GM18868 (cell line): Measurements from ENCODE around the gene DIAPH1.

Experiments used
- ATAC-seq: cut with Tn5 transposase; IDR thresholded peaks from one replicate; pipeline ENCODE4 v1.9.1; 2021; ENCODE audit warnings: mild to moderate bottlenecking, moderate library complexity; ENCODE audit not compliant: unreplicated experiment

DIAPH1 gene

DNA sequence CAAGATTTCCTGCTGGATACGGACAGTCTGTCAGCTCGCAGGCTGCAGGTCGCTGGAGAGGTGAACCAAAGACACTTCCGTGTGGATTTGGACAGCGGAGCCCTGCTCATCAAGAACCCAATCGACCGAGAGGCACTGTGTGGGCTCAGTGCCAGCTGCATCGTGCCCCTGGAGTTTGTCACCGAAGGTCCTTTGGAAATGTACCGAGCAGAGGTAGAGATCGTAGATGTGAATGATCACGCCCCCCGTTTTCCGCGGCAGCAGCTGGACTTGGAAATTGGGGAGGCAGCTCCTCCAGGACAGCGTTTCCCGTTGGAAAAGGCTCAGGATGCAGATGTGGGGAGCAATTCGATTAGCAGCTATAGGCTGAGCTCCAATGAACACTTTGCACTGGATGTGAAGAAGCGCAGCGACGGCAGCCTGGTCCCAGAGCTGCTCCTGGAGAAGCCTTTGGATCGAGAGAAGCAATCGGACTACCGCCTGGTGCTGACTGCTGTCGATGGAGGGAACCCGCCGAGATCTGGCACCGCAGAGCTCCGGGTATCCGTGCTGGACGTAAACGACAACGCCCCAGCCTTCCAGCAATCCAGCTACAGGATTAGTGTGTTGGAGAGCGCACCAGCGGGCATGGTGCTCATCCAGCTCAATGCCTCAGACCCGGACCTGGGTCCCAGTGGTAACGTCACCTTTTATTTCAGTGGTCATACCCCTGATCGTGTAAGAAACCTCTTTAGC is 133.3 kb downstream of the DIAPH1 start:
- ATAC-seq: no peak

DNA sequence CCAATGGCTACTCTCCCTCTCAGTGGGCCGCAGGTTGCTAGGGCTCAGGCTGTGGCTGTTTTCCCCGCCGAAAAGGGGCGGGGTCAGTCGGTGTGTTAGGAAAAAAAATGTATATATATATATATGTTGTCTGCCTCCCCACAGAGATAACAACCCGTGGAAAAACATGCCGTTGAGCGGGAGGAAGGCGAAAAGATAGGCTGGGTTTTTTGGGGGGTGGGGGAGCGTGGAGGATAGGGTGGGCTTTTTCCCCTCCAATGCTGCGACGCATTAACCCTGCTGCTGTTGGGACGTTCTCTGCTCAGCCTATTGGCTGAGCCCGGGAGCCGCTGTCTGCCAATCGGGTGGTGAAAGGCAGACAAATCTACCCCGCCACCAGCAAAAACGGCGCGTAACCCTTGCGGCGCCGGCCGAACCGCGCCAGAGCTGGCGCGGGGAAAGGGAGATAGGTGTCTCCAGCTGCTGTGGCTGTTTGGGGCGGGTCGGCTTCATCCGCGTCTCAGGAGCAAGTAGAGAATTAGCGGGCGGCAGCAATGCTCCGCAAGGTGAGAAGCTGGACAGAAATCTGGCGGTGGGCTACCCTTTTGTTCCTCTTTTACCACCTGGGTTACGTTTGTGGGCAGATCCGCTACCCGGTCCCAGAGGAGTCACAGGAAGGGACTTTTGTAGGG is 134.0 kb downstream of the DIAPH1 start, which contains the start of gene PCDHGC4:
Gene PCDHGC4, plus strand, starts transcription at position 390 of the 671 bp plus-strand sequence. Its CDS starts 144 bp downstream, at position 534.
- ATAC-seq: peak; percentile 44

DNA sequence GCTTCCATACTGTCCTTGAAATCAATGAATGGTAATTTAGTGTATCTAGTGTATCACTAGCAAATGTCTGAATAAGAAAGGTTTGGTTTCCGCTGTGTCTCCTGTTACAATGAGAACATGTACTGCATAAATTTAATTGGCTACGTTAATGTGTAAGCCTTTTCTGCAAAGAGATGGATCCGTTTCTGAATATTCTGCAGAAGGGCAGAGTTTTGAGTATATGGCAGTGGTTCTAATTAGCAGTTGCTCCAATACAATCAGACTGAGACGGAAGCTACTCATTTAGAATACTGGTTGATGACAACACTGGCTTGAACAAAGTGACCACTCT is 134.5 kb downstream of the DIAPH1 start:
- ATAC-seq: no peak

DNA sequence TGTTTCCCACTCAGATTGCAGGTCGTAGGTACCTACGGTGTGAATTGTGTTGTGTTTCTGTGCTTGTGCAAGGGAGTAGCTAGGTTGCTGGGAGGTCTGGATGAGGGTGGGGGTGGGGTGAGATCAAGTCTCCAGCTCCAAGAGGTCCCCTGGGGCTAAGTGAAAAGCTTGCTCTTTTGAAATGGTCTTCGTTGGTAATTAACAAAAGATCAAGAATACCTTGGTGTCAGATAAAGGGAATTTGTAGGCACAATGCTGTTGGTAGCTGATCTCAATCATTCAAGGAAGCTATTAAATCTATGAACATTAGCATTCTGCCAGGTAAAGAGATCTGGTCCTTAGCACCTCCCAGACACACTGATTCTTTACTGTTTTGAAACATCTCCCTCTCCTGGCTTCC is 134.9 kb downstream of the DIAPH1 start:
- no peak for ATAC-seq

DNA sequence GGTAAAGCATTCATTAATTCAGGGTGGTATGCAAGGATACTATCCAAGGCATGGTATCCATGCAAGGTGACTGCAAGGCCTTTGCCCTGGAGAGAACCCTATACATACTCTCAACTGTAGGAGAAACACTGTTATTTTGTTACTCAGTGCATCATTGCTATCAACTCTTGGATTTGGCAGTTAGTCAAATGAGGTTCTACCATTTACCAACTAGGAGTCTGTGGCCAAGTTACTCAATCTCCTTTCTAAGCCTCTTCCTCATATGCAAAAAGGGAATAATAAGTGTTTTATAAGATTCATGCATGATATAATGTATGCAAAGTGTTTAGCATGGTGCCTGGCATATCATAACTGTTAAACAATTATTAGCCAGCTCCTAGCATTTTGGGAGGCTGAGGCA is 139.0 kb downstream of the DIAPH1 start:
- no peak for ATAC-seq

DNA sequence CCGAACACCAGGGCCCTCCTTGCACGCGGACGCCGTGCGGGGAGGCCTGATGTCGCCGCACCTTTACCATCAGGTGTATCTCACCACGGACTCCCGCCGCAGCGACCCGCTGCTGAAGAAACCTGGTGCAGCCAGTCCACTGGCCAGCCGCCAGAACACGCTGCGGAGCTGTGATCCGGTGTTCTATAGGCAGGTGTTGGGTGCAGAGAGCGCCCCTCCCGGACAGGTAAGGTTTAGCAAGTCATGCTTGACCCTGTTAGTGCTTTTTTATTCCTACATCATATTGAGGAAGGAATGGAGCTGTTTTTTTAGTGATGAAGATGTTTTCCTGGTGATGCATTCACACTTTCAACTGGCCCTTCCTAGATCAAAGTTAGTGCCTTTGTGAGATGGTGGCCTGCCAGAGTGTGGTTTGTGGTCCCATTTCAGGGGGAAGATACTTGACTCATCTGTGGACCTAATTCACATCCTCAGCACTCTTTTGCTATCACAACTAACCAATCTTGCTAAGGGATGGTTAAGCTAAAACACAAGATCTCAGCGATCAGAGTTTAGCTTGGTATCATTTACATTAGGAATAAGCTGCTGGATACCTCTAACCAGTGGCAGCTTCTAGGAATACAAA is 140.4 kb downstream of the DIAPH1 start:
- no peak for ATAC-seq

DNA sequence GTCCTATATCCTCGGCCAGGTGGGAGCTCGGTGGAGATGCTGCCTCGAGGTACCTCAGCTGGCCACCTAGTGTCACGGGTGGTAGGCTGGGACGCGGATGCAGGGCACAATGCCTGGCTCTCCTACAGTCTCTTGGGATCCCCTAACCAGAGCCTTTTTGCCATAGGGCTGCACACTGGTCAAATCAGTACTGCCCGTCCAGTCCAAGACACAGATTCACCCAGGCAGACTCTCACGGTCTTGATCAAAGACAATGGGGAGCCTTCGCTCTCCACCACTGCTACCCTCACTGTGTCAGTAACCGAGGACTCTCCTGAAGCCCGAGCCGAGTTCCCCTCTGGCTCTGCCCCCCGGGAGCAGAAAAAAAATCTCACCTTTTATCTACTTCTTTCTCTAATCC is 141.0 kb downstream of the DIAPH1 start:
- no peak for ATAC-seq

DNA sequence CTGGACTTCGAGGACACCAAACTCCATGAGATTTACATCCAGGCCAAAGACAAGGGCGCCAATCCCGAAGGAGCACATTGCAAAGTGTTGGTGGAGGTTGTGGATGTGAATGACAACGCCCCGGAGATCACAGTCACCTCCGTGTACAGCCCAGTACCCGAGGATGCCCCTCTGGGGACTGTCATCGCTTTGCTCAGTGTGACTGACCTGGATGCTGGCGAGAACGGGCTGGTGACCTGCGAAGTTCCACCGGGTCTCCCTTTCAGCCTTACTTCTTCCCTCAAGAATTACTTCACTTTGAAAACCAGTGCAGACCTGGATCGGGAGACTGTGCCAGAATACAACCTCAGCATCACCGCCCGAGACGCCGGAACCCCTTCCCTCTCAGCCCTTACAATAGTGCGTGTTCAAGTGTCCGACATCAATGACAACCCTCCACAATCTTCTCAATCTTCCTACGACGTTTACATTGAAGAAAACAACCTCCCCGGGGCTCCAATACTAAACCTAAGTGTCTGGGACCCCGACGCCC is 141.7 kb downstream of the DIAPH1 start:
- ATAC-seq: no peak

DNA sequence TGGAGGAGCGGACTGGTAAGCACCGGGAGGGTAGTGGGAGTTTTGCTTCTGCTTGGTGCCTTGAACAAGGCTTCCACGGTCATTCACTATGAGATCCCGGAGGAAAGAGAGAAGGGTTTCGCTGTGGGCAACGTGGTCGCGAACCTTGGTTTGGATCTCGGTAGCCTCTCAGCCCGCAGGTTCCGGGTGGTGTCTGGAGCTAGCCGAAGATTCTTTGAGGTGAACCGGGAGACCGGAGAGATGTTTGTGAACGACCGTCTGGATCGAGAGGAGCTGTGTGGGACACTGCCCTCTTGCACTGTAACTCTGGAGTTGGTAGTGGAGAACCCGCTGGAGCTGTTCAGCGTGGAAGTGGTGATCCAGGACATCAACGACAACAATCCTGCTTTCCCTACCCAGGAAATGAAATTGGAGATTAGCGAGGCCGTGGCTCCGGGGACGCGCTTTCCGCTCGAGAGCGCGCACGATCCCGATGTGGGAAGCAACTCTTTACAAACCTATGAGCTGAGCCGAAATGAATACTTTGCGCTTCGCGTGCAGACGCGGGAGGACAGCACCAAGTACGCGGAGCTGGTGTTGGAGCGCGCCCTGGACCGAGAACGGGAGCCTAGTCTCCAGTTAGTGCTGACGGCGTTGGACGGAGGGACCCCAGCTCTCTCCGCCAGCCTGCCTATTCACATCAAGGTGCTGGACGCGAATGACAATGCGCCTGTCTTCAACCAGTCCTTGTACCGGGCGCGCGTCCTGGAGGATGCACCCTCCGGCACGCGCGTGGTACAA is 142.5 kb downstream of the DIAPH1 start:
- ATAC-seq: peak; percentile 14

DNA sequence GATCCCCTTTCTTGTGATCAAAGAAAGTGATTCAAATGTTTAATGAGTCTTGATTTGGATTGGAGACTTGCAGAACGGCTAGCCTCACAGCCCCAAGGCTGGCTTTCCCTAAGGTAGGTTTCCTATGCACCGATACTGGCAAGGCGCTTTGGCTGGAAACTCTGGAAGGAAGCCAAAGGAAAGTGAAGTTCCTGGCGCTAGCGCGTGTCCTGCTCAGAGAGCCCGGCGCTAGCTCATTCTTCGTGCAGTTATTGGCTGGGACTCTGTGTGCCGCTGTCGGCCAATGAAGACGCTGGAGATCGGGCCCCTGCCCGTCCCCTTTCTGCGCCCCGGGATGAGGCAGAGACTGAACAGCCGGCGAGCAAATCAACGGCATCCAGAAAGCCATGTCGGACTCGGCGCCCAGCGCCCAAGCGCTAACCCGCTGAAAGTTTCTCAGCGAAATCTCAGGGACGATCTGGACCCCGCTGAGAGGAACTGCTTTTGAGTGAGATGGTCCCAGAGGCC is 143.1 kb downstream of the DIAPH1 start, which contains the start of gene PCDHGC3:
Gene PCDHGC3, plus strand, starts transcription at position 342 of the 507 bp plus-strand sequence. Its CDS starts 151 bp downstream, at position 493.
- peak; percentile 99 for ATAC-seq

DNA sequence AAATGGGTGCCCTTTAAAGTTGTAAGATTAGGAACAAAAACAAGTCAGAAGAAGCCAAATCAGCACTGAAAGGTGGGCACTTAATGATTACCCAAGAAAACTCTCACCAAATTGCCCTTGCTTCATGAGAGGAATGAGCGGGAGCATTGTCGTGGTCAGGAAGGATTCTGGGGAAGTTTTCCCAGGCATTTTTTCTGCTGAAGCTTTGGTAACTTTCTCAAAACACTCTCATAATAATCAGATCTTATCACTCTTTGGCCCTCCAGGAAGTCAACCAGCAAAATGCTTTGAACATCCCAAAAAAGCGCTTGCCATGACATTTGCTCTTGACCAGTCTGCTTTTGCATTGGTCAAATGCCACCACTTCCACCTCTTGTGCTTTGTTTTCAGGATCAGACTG is 153.4 kb downstream of the DIAPH1 start:
- no peak for ATAC-seq
